HL-60/S4 treated with retinoic acid at 250 ng/mL for 4 days and 3 days (cell line): ENCODE results near the gene DIRAS1.
"Not testable (repeated sequence)": the region's sequence is repeated elsewhere in the genome, so short reads cannot be mapped to it uniquely, and the experiment has no call there.

Source experiments
- in situ Hi-C: fragments of 300-500 bp; cut with MboI; formaldehyde crosslinking; loops from 2 replicates; pipeline ENCODE4 v1.7.0; 2022; ENCODE audit warnings: low sequenced_read_pairs

Gene DIRAS1

DNA sequence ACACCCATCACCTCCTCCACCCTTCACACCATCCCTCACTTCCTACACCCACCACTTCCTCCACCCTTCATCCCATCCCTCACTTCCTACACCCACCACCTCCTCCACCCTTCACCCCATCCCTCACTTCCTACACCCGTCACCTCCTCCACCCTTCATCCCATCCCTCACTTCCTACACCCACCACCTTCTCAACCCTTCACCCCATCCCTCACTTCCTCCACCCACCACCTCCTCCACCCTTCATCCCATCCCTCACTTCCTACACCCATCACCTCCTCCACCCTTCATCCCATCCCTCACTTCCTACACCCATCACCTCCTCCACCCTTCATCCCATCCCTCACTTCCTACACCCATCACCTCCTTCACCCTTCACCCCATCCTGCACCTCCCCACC is 7.1 kb downstream of the DIRAS1 start:
- in situ Hi-C loops, result not testable (repeated sequence)

DNA sequence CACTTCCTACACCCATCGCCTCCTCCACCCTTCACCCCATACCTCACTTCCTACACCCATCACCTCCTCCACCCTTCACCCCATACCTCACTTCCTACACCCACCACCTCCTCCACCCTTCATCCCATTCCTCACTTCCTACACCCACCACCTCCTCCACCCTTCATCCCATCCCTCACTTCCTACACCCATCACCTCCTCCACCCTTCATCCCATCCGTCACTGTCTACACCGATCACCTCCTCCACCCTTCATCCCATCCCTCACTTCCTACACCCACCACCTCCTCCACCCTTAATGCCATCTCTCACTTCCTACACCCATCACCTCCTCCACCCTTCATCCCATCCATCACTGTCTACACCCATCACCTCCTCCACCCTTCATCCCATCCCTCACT is 8.0 kb downstream of the DIRAS1 start:
- in situ Hi-C loops, result not testable (repeated sequence)

DNA sequence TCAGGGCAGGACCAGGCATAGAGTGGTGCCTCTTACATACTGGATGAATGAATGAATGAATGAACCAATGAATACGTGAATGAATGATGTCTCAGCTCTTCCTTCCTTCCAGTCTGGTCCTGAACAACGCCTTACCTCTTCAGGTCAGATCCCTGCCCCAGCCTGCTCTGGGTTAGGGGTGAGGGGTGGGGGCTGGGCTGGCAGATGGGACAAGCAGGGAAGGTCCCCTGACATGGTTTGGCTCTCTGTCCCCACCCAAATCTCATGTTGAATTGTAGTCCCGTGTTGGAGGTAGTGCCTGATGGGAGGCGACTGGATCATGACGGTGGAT is 9.3 kb downstream of the DIRAS1 start:
- in situ Hi-C loops, result no loop called here

DNA sequence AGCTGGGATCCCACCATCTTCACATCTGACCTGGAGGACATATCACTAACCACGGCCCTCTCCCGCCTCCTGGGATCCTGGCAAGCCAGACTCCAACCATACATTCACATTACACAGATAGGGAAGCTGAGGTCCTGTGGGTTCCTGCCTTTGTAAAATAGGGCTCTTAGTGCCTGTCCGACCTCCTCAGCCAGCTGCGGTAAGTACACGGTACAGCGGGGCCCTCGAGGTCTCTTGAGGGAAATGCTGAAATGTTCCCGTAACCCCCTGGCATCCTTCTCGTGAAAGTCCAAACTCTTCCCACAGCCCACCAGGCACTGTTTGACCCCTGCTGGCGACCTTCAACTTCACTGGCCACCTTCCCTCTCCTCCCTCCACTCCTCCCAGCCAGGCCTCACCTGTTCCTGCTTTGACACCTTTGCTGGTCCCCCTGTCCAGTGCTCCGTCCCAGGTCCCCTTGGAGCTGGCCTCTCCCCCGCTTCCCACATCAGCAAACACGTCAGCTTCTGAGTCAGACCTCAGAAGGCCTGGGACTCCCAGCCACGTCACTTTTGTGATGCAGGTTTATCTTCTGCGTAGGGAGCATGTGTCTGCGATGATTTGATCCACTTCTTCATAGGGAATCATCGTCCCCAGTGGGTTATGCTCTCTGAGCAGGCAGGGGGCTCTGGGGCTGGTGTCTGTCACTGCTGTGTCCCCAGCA is 9.8 kb downstream of the DIRAS1 start:
- in situ Hi-C loops, result no loop called here

DNA sequence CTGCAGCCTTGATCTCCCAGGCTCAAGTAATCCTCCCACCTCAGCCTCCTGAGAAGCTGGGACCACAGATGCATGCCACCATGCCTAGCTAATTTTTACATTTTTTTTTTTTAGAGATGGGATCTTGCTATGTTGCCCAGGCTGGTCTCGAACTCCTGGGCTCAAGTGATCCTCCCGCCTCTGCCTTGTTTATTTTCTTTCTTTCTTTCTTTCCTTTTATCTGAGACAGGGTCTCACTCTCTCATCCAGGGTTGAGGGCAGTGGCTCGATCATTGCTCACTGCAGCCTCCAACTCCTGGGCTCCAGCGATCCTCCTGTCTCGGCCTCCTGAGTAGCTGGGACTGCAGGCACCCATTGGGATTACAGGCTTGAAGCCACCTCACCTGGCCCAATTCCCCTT is 14.9 kb downstream of the DIRAS1 start:
- in situ Hi-C loops, result no loop called here

DNA sequence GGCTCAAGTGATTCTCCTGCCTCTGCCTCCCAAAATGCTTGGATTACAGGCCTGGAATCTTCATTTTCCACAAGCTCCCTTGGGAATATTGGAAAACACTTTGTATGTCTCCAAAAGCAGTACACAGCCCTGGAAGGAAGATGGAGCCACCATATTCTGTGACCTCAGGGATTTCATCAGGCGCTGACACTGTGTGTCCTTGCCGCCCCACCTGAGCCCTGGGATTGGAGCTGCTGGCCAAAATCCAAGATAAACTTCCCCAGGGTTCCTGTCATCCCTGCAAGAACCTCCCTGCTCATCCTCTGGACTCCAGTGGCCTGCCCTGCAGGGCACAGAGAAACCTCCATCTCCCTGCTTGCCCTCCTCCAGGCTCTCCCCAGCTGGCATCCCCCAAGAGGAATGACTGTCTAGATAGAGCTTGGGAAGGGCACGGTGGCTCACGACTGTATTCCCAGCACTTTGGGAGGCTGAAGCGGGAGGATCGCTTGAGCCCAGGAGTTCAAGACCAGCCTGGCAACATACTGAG is 17.4 kb downstream of the DIRAS1 start:
- in situ Hi-C loops, result no loop called here

DNA sequence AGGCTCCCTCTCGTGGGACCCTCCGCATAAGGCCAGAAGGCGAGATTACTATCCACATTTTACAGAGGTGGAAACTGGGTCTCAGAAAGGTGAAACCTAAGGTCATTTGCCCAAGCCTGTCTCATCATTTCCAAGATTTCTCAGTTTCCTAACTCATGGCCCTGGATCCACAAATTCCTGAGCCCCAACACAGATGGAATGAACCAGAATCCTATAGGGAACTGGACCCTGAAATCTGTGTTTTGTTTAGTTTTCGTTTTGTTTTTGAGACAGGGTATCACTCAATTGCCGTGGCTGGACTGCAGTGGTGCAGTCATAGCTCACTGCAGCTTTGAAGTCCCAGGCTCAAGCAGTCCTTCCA is 18.1 kb downstream of the DIRAS1 start:
- in situ Hi-C loops, result no loop called here

DNA sequence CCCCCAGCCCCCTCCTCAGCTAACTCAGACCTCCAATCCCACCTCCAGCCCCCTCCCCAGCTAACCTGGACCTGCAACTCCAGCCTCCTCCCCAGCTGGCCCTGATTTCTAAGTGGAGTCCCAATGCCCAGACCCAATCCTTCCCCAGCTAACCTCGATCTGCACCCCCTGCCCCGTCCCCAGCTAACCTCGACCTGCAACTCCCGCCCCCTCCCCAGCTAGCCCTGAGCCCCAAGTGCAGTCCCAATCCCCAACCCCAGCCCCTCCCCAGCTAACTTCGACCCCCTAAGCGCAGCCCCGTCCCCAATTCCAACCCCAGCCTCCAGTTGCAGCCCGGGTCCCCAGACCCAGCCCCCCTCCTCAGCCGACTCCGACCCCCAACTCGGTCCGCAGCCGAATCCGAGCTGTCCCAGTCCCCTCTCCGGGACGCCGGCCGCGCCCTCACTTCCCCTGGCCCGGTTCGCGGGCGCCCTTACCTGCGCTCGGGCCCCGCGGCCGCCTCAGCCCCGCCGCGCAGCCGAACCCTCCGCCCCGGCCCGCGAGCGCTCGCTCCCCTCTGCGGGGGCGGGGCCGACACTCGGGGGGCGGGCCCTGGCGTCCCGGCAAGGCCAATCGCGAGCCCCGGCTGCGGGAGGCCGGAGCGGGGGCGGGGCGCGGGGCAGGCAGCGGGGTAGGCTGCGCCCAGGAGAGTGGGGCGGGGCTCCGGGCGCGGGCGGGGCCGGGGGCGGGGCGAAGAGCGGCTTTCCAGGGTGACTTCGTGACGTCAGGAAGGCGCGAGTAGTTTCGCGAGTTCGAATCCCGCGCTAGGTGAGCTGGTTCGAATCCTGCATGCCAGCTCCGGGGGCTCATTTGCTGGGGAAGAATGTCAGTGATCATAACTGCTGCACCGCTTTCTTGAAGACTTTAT is 18.7 kb downstream of the DIRAS1 start, which contains the start of gene GNG7:
TSS of gene GNG7 (minus strand) at position 525 of the 907 bp plus-strand sequence. CDS start 182,006 bp downstream, outside the sequence.
- in situ Hi-C loops, result no loop called here

DNA sequence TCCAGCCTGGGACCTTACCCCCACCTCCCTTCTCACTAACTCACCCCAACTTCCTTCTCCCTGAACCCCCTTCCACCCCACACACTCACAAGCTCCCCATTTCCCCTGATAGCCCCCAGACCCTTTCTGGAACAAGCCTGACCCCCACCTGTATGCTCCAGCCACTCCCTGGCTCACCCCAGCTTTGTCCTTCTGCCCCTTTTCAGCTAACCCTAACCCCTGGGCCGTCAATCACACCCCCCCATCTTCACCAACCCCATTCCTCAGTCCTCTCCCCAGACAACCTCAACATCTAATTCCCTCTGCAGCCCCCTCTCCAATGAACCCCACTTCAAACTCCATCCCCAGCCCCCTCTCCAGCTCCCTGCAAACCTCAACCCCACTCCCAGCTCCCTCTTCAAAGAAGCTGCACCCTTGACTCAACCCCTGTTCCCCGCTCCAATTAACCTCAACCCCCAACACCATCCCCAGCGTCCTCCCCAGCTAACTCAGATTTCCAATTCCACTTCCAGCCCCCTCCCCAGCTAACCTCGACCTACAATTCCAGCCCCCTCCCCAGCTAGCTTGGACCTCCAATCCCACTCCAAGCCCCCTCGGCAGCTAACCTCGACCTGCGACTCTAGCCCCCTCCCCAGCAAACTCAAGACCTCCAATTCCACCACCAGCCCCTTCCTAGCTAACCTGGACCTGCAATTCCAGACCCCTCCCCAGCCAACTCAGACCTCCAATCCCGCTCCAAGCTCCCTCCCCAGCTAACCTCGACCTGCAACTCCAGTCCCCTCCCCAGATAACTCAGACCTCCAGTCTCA is 19.6 kb downstream of the DIRAS1 start:
- in situ Hi-C loops, result no loop called here

DNA sequence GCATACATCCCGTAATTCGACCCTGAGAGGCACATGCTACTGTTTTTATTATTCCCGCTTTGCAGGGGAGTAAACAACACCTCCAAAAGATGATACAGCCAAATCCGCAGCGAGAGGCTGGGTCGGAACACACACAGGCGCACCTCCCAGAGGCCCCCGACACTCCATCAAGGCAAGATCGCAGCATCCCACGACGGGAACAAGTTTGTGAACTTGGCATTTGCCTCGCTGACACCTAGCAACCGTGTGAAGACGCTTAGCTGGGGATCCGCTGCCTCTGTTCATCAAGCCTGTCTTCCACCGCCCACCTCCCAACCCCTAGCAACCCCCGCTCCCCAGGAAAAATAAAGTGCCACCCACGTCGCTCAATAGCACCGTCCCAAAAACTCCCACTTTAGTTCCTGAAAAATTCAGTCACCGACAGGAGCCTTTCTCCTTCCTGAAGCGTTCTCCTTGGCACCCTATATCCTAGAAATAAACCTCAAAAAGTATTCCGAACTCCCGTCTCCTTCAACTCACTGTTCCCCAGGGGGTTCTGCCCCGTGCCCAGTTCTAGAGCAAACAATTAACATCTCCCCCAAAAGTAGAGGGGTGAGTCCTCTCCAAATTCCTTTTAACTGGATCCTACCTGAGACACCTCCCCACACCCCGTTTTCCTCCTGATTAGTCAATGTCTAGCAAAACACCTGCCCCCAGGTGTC is 20.4 kb downstream of the DIRAS1 start:
- in situ Hi-C loops, result no loop called here

DNA sequence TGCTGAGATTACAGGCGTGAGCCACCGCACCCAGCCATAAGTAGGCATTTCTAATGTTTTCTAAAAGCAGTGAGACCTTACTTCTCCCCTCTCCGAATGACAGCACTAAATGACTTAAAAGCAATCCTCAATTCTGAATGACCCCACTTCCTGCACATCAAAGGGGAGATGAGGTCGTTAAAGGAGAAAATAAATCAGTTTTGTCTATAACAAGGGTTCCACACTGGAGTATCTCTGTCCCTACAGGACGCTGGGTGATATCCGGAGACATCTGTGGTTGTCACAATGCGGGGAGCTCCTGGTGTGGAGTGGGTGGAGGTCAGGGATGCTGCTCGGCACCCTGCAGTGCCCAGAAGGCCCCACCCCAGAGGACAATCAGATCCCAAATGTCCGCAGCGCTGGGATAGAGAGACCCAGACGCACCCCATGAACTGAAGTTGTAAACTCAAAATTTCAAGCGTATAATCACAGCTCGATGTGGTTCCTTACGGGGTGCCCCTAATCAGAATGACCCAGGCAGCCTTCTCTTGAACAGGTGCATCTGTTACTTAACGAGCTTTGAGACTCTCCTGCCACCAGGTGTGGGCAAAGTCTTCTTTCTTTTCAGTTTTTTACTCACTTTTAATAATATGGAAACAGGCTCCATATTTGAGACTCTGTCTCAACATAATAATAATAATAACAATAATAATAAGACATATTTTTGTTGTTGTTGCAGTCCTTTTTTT is 21.6 kb downstream of the DIRAS1 start:
- in situ Hi-C loops, result no loop called here

DNA sequence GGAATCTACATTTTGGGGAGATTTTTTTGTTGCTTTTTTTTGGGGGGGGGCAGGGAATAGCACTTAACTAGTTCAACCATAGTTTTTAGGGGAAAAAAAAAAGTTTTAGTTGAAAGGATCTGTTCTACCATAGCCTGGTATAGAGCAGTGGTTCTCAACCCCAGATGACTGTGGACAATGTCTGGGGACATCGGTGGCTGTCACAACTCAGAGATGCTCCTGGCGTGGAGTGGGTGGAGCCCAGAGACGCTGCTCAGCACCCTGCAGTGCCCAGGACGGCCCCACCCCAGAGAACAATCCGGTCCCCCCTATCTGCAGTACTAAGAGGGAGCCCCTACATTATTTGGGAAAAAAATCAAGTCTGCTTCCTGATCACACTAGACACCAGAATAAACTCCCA is 27.0 kb downstream of the DIRAS1 start:
- in situ Hi-C loops, result no loop called here

DNA sequence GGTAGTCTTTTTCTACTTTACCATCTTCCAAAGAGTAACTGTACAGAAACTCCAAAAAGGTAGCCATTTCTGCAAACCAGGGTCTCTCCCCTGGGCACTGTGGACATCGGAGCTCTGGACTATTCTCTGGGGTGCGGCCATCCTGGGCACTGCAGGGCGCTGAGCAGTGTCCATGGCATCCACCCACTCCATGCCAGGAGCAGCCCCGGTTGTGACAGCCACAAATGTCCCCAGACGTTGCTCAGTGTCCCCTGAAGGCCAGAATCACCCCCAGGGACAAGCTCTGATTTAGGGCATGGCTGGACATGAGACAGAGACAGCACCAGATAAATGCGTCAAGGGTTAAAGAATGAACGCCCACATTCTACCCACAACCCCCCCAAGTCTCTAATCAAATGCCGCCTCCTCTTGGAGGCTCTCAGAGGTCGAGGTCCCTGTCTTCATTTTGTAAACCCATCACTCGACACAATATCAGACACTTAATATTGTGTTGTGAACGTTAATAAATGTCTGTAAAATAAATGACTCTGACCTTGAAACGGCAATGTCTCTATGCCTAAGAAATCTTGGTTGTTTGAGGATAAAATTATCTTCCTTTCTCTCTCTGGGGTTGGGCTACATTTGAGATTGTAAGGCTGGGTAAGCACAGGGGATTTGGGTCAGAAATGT is 27.5 kb downstream of the DIRAS1 start:
- in situ Hi-C loops, result no loop called here

DNA sequence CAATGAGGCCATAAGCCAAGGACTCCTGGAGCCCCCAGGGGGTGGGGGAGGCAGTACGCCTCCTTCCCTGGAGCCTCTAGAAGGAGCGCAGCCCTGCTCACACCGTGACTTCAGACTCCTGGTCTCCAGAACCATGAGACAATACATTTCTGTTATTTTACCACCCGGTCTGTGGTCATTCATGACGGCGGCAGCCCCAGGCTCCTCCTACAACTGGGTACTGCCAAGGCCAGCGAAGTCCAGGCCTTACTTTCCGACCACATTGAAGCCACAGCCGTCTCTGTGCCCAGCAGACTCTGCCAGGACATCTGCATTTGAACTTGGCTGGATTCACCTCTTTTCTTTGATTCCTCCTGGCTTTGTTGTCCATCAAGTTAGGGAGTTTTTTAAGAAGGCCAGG is 29.2 kb downstream of the DIRAS1 start:
- in situ Hi-C loops, result no loop called here

DNA sequence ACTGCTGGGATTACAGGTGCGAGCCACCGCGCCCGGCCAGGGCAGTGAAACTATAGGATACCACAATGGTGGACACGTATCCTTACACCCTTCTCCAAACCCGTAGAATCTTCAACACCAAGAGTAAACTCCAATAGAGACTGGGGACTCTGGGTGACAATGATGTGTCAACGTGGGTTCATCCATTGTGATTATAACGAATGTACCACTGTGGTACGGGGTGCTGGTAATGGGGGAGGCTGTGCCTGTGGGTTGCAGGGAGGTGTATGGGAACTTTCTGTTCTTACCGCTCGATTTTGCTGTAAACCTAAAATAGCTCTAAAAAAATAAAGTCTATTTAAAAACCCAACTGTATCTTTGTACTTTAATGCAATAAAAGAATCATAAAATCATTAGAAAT is 30.3 kb downstream of the DIRAS1 start:
- in situ Hi-C loops, result no loop called here

DNA sequence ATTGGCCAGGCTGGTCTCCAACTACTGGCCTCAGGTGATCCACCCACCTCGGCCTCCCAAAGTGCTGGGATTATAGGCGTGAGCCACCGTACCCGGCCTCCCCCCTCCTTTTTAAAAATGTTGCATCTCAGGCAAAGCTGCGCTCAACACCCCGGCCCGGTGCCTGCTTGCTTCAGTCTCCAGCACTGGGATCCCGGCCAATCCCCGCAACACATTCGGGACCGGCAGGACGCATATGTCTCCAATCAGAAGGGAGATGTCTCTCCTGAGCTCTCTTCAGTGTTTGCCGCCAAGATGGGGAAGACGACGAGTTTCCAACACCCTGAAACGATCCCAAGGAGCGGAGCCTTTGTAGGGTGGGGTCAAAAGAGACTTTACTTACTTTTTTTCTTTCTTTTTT is 34.8 kb downstream of the DIRAS1 start:
- in situ Hi-C loops, result no loop called here

DNA sequence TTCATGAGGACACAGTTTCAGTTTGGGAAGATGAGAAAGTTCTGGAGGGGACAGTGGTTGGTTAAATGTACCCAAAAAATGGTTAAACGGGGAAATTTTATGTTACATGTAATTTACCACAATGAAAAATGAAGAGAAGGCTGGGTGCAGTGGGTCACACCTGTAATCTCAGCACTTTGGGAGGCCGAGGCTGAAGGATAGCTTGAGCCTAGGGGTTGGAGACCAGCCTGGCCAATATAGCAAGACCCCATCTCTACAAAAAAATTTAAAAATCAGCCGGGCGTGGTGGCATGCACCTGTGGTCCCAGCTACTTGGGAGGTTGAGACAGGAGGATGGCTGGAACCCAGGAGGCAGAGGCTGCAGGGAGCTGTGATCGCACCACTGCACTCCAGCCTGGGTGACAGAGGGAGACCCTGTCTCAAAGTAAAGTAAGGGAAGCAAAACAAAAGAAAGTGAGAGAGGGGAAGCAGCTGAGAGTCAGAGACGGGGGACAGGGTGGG is 35.9 kb downstream of the DIRAS1 start:
- in situ Hi-C loops, result no loop called here

DNA sequence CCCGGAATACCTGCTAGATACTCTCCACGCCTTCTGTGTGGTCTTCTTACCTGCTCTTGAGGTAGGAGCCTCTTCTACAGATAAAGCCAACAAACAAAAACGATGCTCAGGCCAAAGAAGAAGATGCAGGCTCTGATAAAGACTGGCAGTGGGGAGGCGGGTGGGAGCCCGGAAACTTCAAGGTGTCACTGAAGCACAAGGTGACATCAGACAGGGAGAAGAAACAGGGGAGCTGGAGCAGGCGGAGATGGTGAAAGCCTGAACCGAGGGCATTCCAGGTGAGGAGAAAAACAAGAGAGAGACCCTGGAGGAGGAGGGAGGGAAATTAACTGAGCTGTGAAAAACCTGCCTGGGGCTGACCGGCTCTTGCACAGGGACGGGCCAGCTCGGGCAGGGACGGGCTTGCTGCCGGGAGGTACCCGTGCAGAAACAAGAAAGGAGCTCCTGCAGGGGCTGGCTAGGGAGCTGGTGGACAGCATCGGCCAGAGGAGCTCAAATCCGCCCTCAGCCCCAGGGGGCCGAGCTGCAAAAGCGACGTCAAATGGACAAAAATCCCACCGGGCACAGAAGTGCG is 37.7 kb downstream of the DIRAS1 start:
- in situ Hi-C loops, result no loop called here

DNA sequence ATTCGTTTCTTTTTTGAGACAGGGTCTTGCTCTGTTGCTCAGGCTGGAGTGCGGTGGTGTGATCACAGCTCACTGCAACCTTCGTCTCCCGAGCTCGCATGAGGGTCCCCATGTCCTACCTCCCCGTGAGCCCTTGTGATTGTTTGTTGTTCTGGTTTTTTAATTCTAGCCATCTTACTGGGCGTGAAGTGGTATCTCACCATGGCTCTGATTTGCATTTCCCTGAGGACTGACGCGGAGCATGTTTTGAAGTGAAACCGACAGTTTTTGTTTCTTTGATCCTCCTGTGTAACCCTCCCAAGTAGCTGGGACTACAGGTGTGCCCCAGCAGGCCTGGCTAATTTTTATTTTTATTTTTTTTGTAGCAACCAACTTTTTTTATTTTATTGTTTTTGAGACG is 40.4 kb downstream of the DIRAS1 start:
- in situ Hi-C loops, result no loop called here
